ENCODE data around the gene SPATA17.

GRCh38 chr1:217837691-217838090 lies 206.5 kb downstream of the SPATA17 start:
- TF ChIP-seq CTCF (conservative IDR thresholded peaks at IDR 0.05) (no peak), ZFX (IDR thresholded peaks at IDR 0.05) (no peak)
